CD14-positive monocyte (primary cell): ENCODE results near the gene CBX4. TPM values are rescaled to one million over a fixed set of nuclear protein-coding genes. Genes with fewer than 3 reads are reported as not detected.

Experiments used
- DNase-seq, 3 donors: peaks; one replicate each; pipeline ENCODE4 v3.0.0-alpha.2; 2011 to 2022
- H2AFZ ChIP-seq: 2 replicates; pipeline ENCODE4 v1.6.0; 2012; ENCODE audit warnings: mild to moderate bottlenecking, low read depth, low read length, inconsistent platforms; ENCODE audit not compliant: insufficient read depth, poor library complexity, severe bottlenecking
- H3K27ac ChIP-seq, 2 donors: 1 replicate in 1 of 2; 2 replicates in 1 of 2; pipeline ENCODE4 v1.5.1; 2012 to 2013; ENCODE audit warnings: low read length in 2 of 2, control low read depth in 1 of 2, inconsistent platforms in 1 of 2, low read depth in 1 of 2, mild to moderate bottlenecking in 1 of 2
- H3K27me3 ChIP-seq, 2 donors: one replicate each; pipeline versions ENCODE4 v1.6.0 to v1.6.1; 2011 to 2013; ENCODE audit warnings: low read length in 2 of 2; ENCODE audit not compliant: control insufficient read depth in 2 of 2, insufficient read depth in 2 of 2
- H3K36me3 ChIP-seq, 2 donors: replicated peaks in 1 of 2; 1 replicate in 1 of 2; 2 replicates in 1 of 2; pipeline versions ENCODE4 v1.5.1 to v1.6.1; 2012 to 2013; ENCODE audit warnings: low read length in 2 of 2, control low read depth in 1 of 2, inconsistent platforms in 1 of 2, mild to moderate bottlenecking in 1 of 2; ENCODE audit not compliant: insufficient read depth in 2 of 2, control insufficient read depth in 1 of 2
- H3K4me1 ChIP-seq, 2 donors: 1 replicate in 1 of 2; 2 replicates in 1 of 2; pipeline versions ENCODE4 v1.5.1 to v1.6.1; 2012 to 2013; ENCODE audit warnings: low read length in 2 of 2, control low read depth in 1 of 2, inconsistent platforms in 1 of 2, mild to moderate bottlenecking in 1 of 2, moderate library complexity in 1 of 2; ENCODE audit not compliant: insufficient read depth in 2 of 2, control insufficient read depth in 1 of 2
- H3K4me2 ChIP-seq: replicated peaks from 2 replicates; pipeline ENCODE3; 2012; ENCODE audit warnings: low read length, moderate library complexity, mild to moderate bottlenecking; ENCODE audit not compliant: poor library complexity, severe bottlenecking; ENCODE audit errors: extremely low read depth
- H3K4me3 ChIP-seq, 3 experiments: fragments of 200-600 bp in 1 of 3; sonication (generic) in 1 of 3; replicated peaks in 1 of 3; 1 replicate in 2 of 3; 2 replicates in 1 of 3; pipeline ENCODE4 v1.5.1; 2011 to 2013; ENCODE audit warnings: low read length in 3 of 3, mild to moderate bottlenecking in 3 of 3, control low read depth in 2 of 3, low read depth in 2 of 3, inconsistent platforms in 1 of 3, moderate library complexity in 1 of 3
- H3K79me2 ChIP-seq: 2 replicates; pipeline ENCODE4 v1.6.0; 2012; ENCODE audit warnings: mild to moderate bottlenecking, control low read depth, inconsistent platforms, low read length, moderate library complexity; ENCODE audit not compliant: insufficient read depth
- H3K9ac ChIP-seq: 2 replicates; pipeline ENCODE4 v1.6.0; 2017; ENCODE audit warnings: low read length, mild to moderate bottlenecking; ENCODE audit not compliant: insufficient read depth, poor library complexity, severe bottlenecking
- H3K9me3 ChIP-seq, 2 donors: replicated peaks in 1 of 2; 1 replicate in 1 of 2; 2 replicates in 1 of 2; pipeline versions ENCODE4 v1.5.1 to v1.6.1; 2012 to 2013; ENCODE audit warnings: low read length in 2 of 2, control low read depth in 1 of 2; ENCODE audit not compliant: control insufficient read depth in 1 of 2, insufficient read depth in 1 of 2
- H4K20me1 ChIP-seq: 2 replicates; pipeline ENCODE4 v1.6.0; 2012; ENCODE audit warnings: mild to moderate bottlenecking, low read length, control low read depth, moderate library complexity; ENCODE audit not compliant: insufficient read depth
- H3K27ac Mint-ChIP-seq, 7 donors: one replicate each; pipeline ENCODE4 v1.8.0; 2020; ENCODE audit warnings: mild to moderate bottlenecking in 7 of 7, mixed read lengths in 7 of 7, moderate library complexity in 6 of 7, inconsistent platforms in 2 of 7
- H3K27me3 Mint-ChIP-seq, 3 donors: one replicate each; pipeline ENCODE4 v1.8.0; 2021 to 2022; ENCODE audit warnings: low read depth in 3 of 3, mild to moderate bottlenecking in 3 of 3, mixed read lengths in 3 of 3, moderate library complexity in 3 of 3, inconsistent platforms in 1 of 3
- H3K36me3 Mint-ChIP-seq, 2 donors: one replicate each; pipeline ENCODE4 v1.8.0; 2020; ENCODE audit warnings: mixed read lengths in 2 of 2, inconsistent platforms in 1 of 2, mild to moderate bottlenecking in 1 of 2
- H3K4me1 Mint-ChIP-seq: one replicate; pipeline ENCODE4 v1.8.0; 2020; ENCODE audit warnings: mild to moderate bottlenecking, mixed read lengths
- H3K4me3 Mint-ChIP-seq, 2 donors: one replicate each; pipeline ENCODE4 v1.8.0; 2020; ENCODE audit warnings: mild to moderate bottlenecking in 2 of 2, mixed read lengths in 2 of 2, moderate library complexity in 1 of 2
- H3K9me3 Mint-ChIP-seq, 7 donors: one replicate each; pipeline ENCODE4 v1.8.0; 2020 to 2022; ENCODE audit warnings: mixed read lengths in 7 of 7, mild to moderate bottlenecking in 6 of 7, moderate library complexity in 6 of 7, inconsistent platforms in 2 of 7
- WGBS: methylation state at CpG from one replicate; pipeline ENCODE4 v1.1.5; 2013; ENCODE audit warnings: missing lambda C conversion rate; ENCODE audit not compliant: insufficient coverage; 5-methylcytosine and 5-hydroxymethylcytosine counted together
- intact Hi-C, 2 donors: fragments of 100-400 bp; cut with micrococcal nuclease; formaldehyde crosslinking; loops; one replicate each; pipeline versions ENCODE4 v1.15.0 to v1.15.1; 2023
- polyA plus RNA-seq, 3 donors: library from polyadenylated mRNA; depleted of rRNA in 1 of 3; unstranded in 2 of 3; stranded (reverse) in 1 of 3; fragments of 300-500 nt in 2 of 3; fragments of >200 nt in 1 of 3; fragmentation: Illumina TruSeq in 2 of 3; gene quantifications; 1 replicate in 2 of 3; 2 replicates in 1 of 3; pipeline ENCODE4 v1.2.3, GENCODE V29; 2012 to 2021
- TF ChIP-seq, protein P1 (sequence below): fragments of 200-600 bp; IDR thresholded peaks from one replicate; pipeline ENCODE4 v1.8.0; 2022; ENCODE audit warnings: antibody characterized with exemption, mild to moderate bottlenecking

CBX4 gene
- polyA plus RNA-seq, 3 donors = 1.4 to 82.8 (median 3.6) TPM

DNA sequence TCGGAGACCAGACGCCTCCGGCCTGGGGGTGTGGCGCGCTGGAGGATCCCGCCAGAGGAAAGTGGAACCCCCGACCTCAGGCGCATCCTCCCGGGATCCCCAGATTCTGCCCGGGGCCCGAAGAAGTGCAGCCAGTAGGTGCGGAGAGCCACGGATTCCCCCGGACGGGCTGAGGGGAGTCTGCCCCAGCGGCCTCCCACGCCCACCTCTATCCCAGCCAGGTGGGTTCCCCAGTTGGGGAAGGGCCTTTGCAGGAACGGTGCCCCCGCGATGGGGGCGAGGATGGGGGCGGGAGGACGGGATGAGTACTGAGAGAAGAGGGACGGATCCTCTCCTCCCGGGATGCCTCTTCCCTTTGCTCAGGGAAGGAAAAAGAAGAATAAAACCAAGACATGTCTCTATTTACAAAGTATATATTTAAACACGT is 47.5 kb downstream of the CBX4 start:
- no peak overlapping the region for H3K4me3 ChIP-seq
- no peak overlapping the region for H3K27ac Mint-ChIP-seq
- H3K4me2 ChIP-seq = no peak overlapping the region

GRCh38 chr17:79790805-79791734 is 48.2 kb downstream of the CBX4 start:
- Mint-ChIP-seq H3K27ac (no peak overlapping the region), H3K27me3 (peaks cover 67 to 85% (median 68%) of the 10 kb centered on the region in 3 donors), H3K36me3 (peaks cover 12 to 19% of the 10 kb centered on the region in 2 donors), H3K4me1 (peaks cover 23% of the 10 kb centered on the region), H3K4me3 (peak overlapping the region in 1 of 2 donors; percentile 76), H3K9me3 (peaks cover 0 to 26% (median 6%) of the 10 kb centered on the region in 7 donors)
- Histone ChIP-seq H3K36me3 (peaks cover 9% of the 10 kb centered on the region in 2 donors), H3K9me3 (peaks cover 11 to 16% of the 10 kb centered on the region in 2 donors), H2AFZ (no peak overlapping the region), H3K79me2 (peaks cover 3% of the 10 kb centered on the region), H3K4me2 (no peak overlapping the region), H3K27ac (no peak overlapping the region), H3K4me3 (no peak overlapping the region), H3K9ac (no peak overlapping the region), H3K4me1 (peaks cover 24 to 30% of the 10 kb centered on the region in 2 donors), H3K27me3 (peaks cover 53 to 79% of the 10 kb centered on the region in 2 donors), H4K20me1 (peaks cover 36% of the 10 kb centered on the region)
- WGBS = 8% methylated on average over 57 of the region's 68 CpGs
- no peak for DNase-seq
- TF ChIP-seq, protein P1, sequence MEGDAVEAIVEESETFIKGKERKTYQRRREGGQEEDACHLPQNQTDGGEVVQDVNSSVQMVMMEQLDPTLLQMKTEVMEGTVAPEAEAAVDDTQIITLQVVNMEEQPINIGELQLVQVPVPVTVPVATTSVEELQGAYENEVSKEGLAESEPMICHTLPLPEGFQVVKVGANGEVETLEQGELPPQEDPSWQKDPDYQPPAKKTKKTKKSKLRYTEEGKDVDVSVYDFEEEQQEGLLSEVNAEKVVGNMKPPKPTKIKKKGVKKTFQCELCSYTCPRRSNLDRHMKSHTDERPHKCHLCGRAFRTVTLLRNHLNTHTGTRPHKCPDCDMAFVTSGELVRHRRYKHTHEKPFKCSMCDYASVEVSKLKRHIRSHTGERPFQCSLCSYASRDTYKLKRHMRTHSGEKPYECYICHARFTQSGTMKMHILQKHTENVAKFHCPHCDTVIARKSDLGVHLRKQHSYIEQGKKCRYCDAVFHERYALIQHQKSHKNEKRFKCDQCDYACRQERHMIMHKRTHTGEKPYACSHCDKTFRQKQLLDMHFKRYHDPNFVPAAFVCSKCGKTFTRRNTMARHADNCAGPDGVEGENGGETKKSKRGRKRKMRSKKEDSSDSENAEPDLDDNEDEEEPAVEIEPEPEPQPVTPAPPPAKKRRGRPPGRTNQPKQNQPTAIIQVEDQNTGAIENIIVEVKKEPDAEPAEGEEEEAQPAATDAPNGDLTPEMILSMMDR = no peak
- intact Hi-C loops = loop anchor here in 1 of 2 donors (5.0 kb wide), 2 partner anchors 126 to 201 kb away; no protein-coding TSS in a partner anchor

More for the DNA sequence above, 47.5 kb downstream of the CBX4 start:
- Histone ChIP-seq H3K9ac (no peak overlapping the region), H3K4me1 (peaks cover 27 to 36% of the 10 kb centered on the region in 2 donors), H3K27me3 (peaks cover 53 to 77% of the 10 kb centered on the region in 2 donors), H4K20me1 (peaks cover 39% of the 10 kb centered on the region), H3K27ac (no peak overlapping the region), H3K9me3 (peaks cover 11 to 16% of the 10 kb centered on the region in 2 donors), H3K79me2 (peaks cover 3% of the 10 kb centered on the region), H3K36me3 (peaks cover 9% of the 10 kb centered on the region in 2 donors), H2AFZ (no peak overlapping the region)
- DNase-seq = no peak
- H3K4me3 Mint-ChIP-seq = peak overlapping the region in 1 of 2 donors; percentile 30
- peaks cover 65 to 80% (median 65%) of the 10 kb centered on the region in 3 donors for H3K27me3 Mint-ChIP-seq
- peaks cover 0 to 26% (median 6%) of the 10 kb centered on the region in 7 donors for H3K9me3 Mint-ChIP-seq
- TF ChIP-seq, protein P1 = no peak
- intact Hi-C loops = loop anchor here in 1 of 2 donors (5.0 kb wide), 2 partner anchors 126 to 201 kb away; no protein-coding TSS in a partner anchor
- peaks cover 27% of the 10 kb centered on the region for H3K4me1 Mint-ChIP-seq
- peaks cover 12 to 19% of the 10 kb centered on the region in 2 donors for H3K36me3 Mint-ChIP-seq
- WGBS = 7% methylated on average over 12 of the region's 26 CpGs
